ENCODE results near the gene PRLH. TPM values are rescaled to one million over a fixed set of nuclear protein-coding genes. Genes with fewer than 3 reads are reported as not detected.

Gene PRLH, protein sequence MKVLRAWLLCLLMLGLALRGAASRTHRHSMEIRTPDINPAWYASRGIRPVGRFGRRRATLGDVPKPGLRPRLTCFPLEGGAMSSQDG
- polyA plus RNA-seq (2012; ENCODE audit: missing spikeins) = not detected

DNA sequence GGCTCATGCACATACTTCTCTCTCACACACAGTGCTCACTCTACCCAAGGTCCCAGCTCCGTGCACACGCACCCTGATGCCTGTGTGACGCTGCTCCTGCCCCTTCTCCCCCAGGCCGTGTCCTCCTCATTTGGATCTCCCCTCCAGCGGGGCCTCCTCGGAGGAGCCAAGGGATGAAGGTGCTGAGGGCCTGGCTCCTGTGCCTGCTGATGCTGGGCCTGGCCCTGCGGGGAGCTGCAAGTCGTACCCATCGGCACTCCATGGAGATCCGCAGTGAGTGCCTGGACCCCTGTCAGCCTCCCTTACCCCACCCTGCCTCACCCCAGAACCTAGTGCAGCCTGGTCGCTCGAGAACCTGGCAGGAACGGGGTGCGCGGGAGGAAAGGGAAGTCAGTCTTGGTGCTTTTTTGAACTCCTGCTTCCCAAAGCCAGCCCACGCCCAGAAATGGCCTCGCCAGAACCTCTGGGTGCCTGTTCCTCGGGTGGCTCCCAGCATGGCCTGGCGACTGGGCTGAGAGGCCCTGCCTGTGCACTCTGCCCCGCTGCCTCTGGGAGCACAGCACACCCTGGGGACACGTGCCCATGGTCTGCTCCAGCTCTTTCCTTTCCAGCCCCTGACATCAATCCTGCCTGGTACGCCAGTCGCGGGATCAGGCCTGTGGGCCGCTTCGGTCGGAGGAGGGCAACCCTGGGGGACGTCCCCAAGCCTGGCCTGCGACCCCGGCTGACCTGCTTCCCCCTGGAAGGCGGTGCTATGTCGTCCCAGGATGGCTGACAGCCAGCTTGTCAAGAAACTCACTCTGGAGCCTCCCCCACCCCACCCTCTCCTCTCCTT, at the start of gene PRLH:
Gene PRLH, plus strand, starts transcription at position 174 of the 835 bp plus-strand sequence. Its CDS starts 0 bp downstream, at position 174.
- DNase-seq (ENCODE audit: insufficient read length) = no peak
- no peak for FAIRE-seq
- no peak for TF ChIP-seq POLR2AphosphoS5 (IDR thresholded peaks at IDR 0.05; ENCODE audit: low read depth, low read length)
- TF ChIP-seq TAF1 (IDR thresholded peaks at IDR 0.05; ENCODE audit: borderline replicate concordance, low read depth, low read length) = no peak
- TF ChIP-seq POLR2A (IDR thresholded peaks at IDR 0.05; ENCODE audit: low read depth, low read length) = no peak

DNA sequence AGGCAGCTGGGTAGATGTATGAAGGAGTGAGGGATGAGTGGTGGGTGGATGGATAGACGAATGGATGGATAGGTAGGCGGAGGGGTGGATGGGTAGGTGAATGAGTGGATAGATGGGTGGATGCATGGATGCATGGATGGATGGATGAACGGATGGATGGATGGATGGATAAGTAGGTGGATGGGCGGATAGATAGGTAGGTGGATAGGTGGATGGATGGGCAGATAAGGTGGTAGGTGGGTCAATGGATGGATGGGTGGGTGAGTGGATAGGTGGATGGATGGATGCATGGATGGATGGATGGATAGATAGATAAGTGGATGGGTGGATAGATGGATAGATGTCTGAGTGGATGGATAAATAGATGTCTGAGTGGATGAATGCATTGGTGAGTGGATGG, 49.2 kb upstream of the PRLH start:
- TF ChIP-seq TAF1 (IDR thresholded peaks at IDR 0.05; ENCODE audit: borderline replicate concordance, low read depth, low read length) (no peak), POLR2A (IDR thresholded peaks at IDR 0.05; ENCODE audit: low read depth, low read length) (no peak), POLR2AphosphoS5 (IDR thresholded peaks at IDR 0.05; ENCODE audit: low read depth, low read length) (no peak)
- FAIRE-seq = no peak
- no peak for DNase-seq (ENCODE audit: insufficient read length)

DNA sequence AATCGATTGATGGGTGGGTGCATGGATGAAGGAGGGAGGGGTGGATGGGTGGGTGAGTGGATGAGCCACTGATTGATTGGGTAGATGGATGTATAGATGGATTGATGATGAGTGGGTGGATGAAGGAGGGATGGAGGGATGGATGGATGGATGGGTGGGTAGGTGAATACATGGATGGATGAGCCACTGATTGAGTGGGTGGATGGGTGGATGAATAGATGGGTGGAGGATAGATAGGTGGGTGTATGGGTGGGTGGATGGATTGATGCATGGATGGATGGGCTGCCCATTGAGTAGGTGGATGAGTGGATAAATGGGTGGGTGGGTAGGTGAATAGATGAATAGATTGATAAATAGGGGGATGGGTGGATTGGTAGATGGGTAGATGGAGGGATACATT, 48.4 kb upstream of the PRLH start:
- no peak for TF ChIP-seq TAF1 (IDR thresholded peaks at IDR 0.05; ENCODE audit: borderline replicate concordance, low read depth, low read length)
- no peak for TF ChIP-seq POLR2AphosphoS5 (IDR thresholded peaks at IDR 0.05; ENCODE audit: low read depth, low read length)
- TF ChIP-seq POLR2A (IDR thresholded peaks at IDR 0.05; ENCODE audit: low read depth, low read length) = no peak
- DNase-seq (ENCODE audit: insufficient read length) = no peak
- FAIRE-seq = no peak

DNA sequence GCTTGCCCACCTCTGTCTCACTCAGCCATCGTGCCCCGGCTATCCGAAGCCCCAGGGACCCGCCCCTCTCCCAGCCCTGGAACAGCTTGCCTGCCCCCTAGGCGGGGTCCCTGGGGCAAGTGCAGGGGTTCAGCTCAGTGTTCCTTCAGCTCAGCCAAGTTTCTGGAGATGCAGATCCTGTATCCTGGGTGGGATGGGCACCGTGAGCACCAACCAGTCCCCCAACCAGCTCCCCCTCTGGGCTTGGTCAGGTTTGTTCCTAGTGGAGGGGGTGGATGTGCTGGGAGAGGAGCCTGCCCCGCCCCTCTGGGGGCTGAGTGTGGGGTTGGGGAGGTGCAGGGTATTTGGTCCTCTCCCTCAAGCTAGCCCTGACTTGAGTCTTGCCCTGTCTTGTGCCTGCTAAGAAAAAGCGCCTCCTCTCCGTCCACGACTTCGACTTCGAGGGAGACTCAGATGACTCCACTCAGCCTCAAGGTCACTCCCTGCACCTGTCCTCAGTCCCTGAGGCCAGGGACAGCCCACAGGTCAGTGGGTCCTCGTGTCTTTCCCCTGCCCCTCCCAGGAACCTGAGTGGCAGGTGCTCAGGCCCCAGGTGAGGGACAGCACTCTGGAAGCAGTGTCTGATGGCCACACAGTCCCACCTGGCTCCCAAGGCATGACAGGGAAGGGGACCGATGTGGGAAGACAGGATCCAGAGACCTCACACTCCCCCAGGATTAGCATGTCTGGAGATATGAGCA, 46.7 kb upstream of the PRLH start:
- DNase-seq (ENCODE audit: insufficient read length) = no peak
- FAIRE-seq = no peak
- TF ChIP-seq POLR2AphosphoS5 (IDR thresholded peaks at IDR 0.05; ENCODE audit: low read depth, low read length) = no peak
- no peak for TF ChIP-seq TAF1 (IDR thresholded peaks at IDR 0.05; ENCODE audit: borderline replicate concordance, low read depth, low read length)
- TF ChIP-seq POLR2A (IDR thresholded peaks at IDR 0.05; ENCODE audit: low read depth, low read length) = no peak

DNA sequence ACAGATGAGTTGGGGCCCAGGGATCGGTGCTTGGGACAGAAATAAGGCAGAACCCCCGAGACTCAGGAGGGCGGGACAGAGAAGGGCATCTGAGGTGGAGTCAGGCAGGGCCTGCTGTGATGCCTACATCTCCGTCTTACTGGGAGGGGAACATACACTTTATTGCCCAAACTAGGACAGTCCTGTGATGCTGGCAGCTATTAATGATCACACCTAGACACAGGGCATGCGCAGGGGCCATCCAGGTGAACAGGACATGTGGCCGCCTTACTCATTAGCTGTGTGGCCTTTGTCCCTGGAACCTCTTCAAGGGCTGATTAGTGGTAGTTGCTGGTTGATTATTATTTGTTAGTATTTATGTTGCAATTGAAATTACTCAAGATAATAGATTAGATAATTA, 46.1 kb upstream of the PRLH start:
- FAIRE-seq (no peak), DNase-seq (ENCODE audit: insufficient read length) (no peak)
- no peak for TF ChIP-seq POLR2A (IDR thresholded peaks at IDR 0.05; ENCODE audit: low read depth, low read length)
- TF ChIP-seq POLR2AphosphoS5 (IDR thresholded peaks at IDR 0.05; ENCODE audit: low read depth, low read length) = no peak
- no peak for TF ChIP-seq TAF1 (IDR thresholded peaks at IDR 0.05; ENCODE audit: borderline replicate concordance, low read depth, low read length)

DNA sequence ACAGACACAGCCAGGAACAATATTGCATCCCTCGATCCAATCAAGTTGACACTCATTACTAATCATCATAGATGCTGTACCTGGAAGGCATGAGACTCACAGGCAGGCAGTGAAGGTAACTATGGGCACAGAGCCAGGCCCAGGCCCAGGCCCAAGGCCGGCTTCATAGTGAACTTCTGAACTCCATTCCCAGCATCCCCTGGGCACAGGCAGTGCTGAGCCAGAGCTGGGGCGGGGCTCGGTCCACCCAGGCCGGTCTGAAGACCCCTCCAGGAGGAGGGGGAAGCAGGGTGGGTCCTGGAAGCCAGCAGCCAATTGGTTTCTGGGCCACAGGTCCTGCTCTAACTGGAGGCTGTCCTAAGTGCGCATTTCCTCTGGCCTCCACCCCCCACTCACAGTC, 41.7 kb upstream of the PRLH start:
- no peak for FAIRE-seq
- DNase-seq (ENCODE audit: insufficient read length) = no peak
- TF ChIP-seq POLR2AphosphoS5 (IDR thresholded peaks at IDR 0.05; ENCODE audit: low read depth, low read length) (no peak), POLR2A (IDR thresholded peaks at IDR 0.05; ENCODE audit: low read depth, low read length) (no peak), TAF1 (IDR thresholded peaks at IDR 0.05; ENCODE audit: borderline replicate concordance, low read depth, low read length) (no peak)

DNA sequence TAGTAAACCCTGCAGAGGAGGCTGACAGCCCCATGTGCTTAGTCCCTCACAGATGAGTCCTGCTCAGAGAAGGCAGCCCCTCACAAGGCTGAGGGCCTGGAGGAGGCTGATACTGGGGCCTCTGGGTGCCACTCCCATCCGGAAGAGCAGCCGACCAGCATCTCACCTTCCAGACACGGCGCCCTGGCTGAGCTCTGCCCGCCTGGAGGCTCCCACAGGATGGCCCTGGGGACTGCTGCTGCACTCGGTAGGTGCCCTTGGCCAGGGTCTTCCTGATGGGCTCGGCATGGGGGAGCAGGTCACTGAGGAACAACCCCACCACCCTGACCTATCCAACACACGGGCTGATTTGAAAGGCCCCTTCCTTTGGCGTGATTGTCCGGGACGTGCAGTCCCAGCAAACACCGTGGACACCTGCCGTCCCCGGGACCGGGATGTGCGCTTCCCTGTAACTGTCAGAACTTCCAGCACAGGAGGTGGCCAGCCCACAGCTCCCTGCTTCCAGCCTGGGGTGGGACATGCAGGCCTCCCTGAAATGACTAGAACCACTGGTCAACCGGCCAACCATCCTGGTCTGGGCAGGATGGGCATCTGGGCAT, 40.7 kb upstream of the PRLH start:
- DNase-seq (ENCODE audit: insufficient read length) (no peak), FAIRE-seq (no peak)
- TF ChIP-seq POLR2AphosphoS5 (IDR thresholded peaks at IDR 0.05; ENCODE audit: low read depth, low read length) = no peak
- no peak for TF ChIP-seq TAF1 (IDR thresholded peaks at IDR 0.05; ENCODE audit: borderline replicate concordance, low read depth, low read length)
- TF ChIP-seq POLR2A (IDR thresholded peaks at IDR 0.05; ENCODE audit: low read depth, low read length) = no peak

DNA sequence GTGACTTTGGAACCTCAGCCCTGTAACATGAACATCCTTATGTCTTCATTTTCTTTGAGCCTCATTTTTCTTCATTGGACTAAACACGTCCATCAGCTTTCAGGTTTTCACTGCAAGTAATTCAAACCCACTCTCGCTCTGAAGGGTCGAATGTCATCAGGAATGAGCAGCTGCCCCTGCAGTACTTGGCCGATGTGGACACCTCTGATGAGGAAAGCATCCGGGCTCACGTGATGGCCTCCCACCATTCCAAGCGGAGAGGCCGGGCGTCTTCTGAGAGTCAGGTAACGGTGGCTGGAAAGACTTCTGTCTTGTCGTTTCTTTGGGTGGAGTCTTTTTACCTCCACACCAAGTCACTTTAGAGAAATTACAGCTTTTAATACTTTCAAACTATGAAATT, 39.1 kb upstream of the PRLH start:
- DNase-seq (ENCODE audit: insufficient read length) (no peak), FAIRE-seq (no peak)
- TF ChIP-seq TAF1 (IDR thresholded peaks at IDR 0.05; ENCODE audit: borderline replicate concordance, low read depth, low read length) (no peak), POLR2AphosphoS5 (IDR thresholded peaks at IDR 0.05; ENCODE audit: low read depth, low read length) (no peak), POLR2A (IDR thresholded peaks at IDR 0.05; ENCODE audit: low read depth, low read length) (no peak)

DNA sequence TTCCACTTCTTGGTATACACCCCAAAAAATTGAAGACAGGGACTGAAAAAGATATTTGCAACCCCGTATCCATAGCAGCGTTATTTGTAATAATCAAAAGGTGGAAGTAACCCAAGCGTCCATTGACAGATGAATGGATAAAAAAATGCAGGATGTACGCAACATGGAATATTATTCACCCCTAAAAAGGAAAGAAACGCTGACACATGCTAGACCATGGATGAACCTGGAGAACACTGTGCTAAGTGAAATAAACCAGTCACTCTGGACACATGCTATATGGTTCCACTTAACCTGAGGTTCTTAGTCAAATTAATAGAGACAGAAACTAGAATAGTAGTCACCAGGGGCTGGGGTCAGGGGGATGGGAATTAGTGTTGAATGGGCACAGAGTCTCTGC, 38.6 kb upstream of the PRLH start:
- TF ChIP-seq POLR2A (IDR thresholded peaks at IDR 0.05; ENCODE audit: low read depth, low read length) (no peak), TAF1 (IDR thresholded peaks at IDR 0.05; ENCODE audit: borderline replicate concordance, low read depth, low read length) (no peak), POLR2AphosphoS5 (IDR thresholded peaks at IDR 0.05; ENCODE audit: low read depth, low read length) (no peak)
- no peak for FAIRE-seq
- no peak for DNase-seq (ENCODE audit: insufficient read length)

DNA sequence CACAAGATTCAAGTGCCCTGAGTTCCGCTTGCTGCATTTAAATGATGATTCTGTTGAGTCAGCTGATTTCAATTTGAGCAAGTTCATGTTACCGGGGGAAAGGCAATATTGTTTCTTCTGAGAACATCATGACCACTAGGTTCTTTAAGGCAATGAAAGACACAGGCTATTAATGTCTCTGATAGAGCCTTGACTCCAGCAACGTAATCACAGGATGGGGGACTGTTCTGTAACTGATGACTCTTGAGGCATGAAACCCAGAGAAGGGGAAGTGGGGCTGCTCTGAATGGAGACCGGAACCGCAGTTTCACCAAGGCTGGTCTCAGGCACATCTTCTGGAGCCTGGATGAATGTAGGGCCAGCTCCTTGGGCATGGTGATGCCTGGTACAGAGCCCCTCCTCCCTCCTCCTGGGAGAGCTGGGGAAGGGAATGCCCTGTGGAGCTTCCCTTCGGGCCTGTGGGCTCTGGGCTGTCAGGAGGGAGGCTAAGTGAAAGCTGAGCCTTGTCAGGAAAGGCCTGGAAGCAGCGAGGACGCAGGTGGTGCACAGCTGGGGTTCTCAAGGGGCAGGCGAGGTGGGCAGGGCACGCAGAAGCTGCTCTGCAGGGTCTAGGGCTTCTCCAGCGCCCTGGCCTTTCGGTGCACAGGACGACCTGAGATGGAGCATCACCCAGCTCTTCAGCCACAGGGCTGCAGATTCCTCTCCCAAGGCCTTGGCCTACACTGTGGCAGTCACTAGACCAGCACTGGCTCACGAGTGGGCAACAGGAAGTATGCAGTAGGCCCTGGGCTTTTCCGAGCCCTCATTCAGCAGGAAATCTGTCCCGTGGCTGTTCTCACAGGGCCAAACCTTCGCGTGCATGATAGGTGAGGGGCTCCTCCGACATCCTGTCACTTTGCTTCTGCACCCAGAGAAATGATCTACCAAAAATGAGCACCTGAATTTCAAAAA, 36.6 kb upstream of the PRLH start:
- DNase-seq (ENCODE audit: insufficient read length) (peak; percentile 72), FAIRE-seq (peak; percentile 42)
- TF ChIP-seq POLR2A (IDR thresholded peaks at IDR 0.05; ENCODE audit: low read depth, low read length) (no peak), TAF1 (IDR thresholded peaks at IDR 0.05; ENCODE audit: borderline replicate concordance, low read depth, low read length) (no peak), POLR2AphosphoS5 (IDR thresholded peaks at IDR 0.05; ENCODE audit: low read depth, low read length) (no peak)

Measured in GM12892 (cell line).